ENCODE data around the gene CCDC134. TPM values are rescaled to one million over a fixed set of nuclear protein-coding genes. Genes with fewer than 3 reads are reported as not detected.

Gene CCDC134
- total RNA-seq, 1 experiment from 2014 or later = 7.9 TPM

GRCh38 chr22:41862160-41862529 lies 61.7 kb downstream of the CCDC134 start:
- H3K27me3 ChIP-seq (ENCODE audit: low read length) = no peaks in the 10 kb centered on the region
- no peak overlapping the region for H3K9ac ChIP-seq (ENCODE audit: low read length)
- no peak overlapping the region for H2AFZ ChIP-seq (ENCODE audit: low read length)
- ATAC-seq = no peak
- H3K9me2 ChIP-seq (replicated peaks; ENCODE audit: low read length) = no peaks in the 10 kb centered on the region
- intact Hi-C loops (cut with micrococcal nuclease) = no loop called here
- no peak overlapping the region for H3K4me3 ChIP-seq (ENCODE audit: low read length)
- TF ChIP-seq CTCF (conservative IDR thresholded peaks at IDR 0.05; ENCODE audit: low read depth, low read length) (no peak), EZH2phosphoT487 (IDR thresholded peaks at IDR 0.05; ENCODE audit: borderline replicate concordance, low read length) (no peak), EZH2 (IDR thresholded peaks at IDR 0.05; ENCODE audit: low read length, unreplicated experiment) (no peak)
- no peak overlapping the region for H3K27ac ChIP-seq (ENCODE audit: low read length)
- H4K20me1 ChIP-seq (ENCODE audit: low read length) = peaks cover 18% of the 10 kb centered on the region; the same call in 1 of the 2 replicates
- ChIA-PET CTCF (no interaction called here), POLR2A (ENCODE audit: unreplicated experiment) (no interaction called here)
- no peak overlapping the region for H3K4me2 ChIP-seq (ENCODE audit: low read length)
- peaks cover 54% of the 10 kb centered on the region for H3K79me2 ChIP-seq (ENCODE audit: low read length)
- no peaks in the 10 kb centered on the region for H3K9me3 ChIP-seq (ENCODE audit: low read length)
- peaks cover 2% of the 10 kb centered on the region for H3K36me3 ChIP-seq (ENCODE audit: low read depth, low read length)
- no peaks in the 10 kb centered on the region for H3F3A ChIP-seq (ENCODE audit: low read length, unreplicated experiment)
- no peak for DNase-seq
- peaks cover 17% of the 10 kb centered on the region for H3K4me1 ChIP-seq (ENCODE audit: insufficient read depth, low read length)
- no TSS peak for BruUV-seq (replicated peaks)

- H3K9me3 ChIP-seq (ENCODE audit: low read length) = no peaks in the 10 kb centered on the region
- ChIA-PET CTCF (no interaction called here), POLR2A (ENCODE audit: unreplicated experiment) (no interaction called here)
- H3K27me3 ChIP-seq (ENCODE audit: low read length) = no peaks in the 10 kb centered on the region
- intact Hi-C loops (cut with micrococcal nuclease) = no loop called here
- no peak overlapping the region for H3K4me3 ChIP-seq (ENCODE audit: low read length)
- H3K4me1 ChIP-seq (ENCODE audit: insufficient read depth, low read length) = peaks cover 14% of the 10 kb centered on the region
- no peak for TF ChIP-seq CTCF (conservative IDR thresholded peaks at IDR 0.05; ENCODE audit: low read depth, low read length)
- no peak for TF ChIP-seq EZH2phosphoT487 (IDR thresholded peaks at IDR 0.05; ENCODE audit: borderline replicate concordance, low read length)
- no peak for TF ChIP-seq EZH2 (IDR thresholded peaks at IDR 0.05; ENCODE audit: low read length, unreplicated experiment)
- H3F3A ChIP-seq (ENCODE audit: low read length, unreplicated experiment) = no peaks in the 10 kb centered on the region
- no peaks in the 10 kb centered on the region for H3K9me2 ChIP-seq (replicated peaks; ENCODE audit: low read length)
- H3K4me2 ChIP-seq (ENCODE audit: low read length) = no peak overlapping the region
- BruUV-seq (replicated peaks) = no TSS peak
- peaks cover 54% of the 10 kb centered on the region for H3K79me2 ChIP-seq (ENCODE audit: low read length)
- ATAC-seq (no peak), DNase-seq (no peak)
- H3K9ac ChIP-seq (ENCODE audit: low read length) = no peak overlapping the region
- peaks cover 16% of the 10 kb centered on the region; the same call in 1 of the 2 replicates for H4K20me1 ChIP-seq (ENCODE audit: low read length)
- H3K27ac ChIP-seq (ENCODE audit: low read length) = no peak overlapping the region
- H2AFZ ChIP-seq (ENCODE audit: low read length) = no peak overlapping the region
- peaks cover 3% of the 10 kb centered on the region for H3K36me3 ChIP-seq (ENCODE audit: low read depth, low read length)
These were observed 62.2 kb downstream of the CCDC134 start for GRCh38 chr22:41862530-41863266.

GRCh38 chr22:41863472-41863871 lies 63.0 kb downstream of the CCDC134 start:
- no TSS peak for BruUV-seq (replicated peaks)
- TF ChIP-seq CTCF (conservative IDR thresholded peaks at IDR 0.05; ENCODE audit: low read depth, low read length) = no peak
- no peak for TF ChIP-seq EZH2phosphoT487 (IDR thresholded peaks at IDR 0.05; ENCODE audit: borderline replicate concordance, low read length)
- no peak for TF ChIP-seq EZH2 (IDR thresholded peaks at IDR 0.05; ENCODE audit: low read length, unreplicated experiment)
- H3K9me3 ChIP-seq (ENCODE audit: low read length) = no peaks in the 10 kb centered on the region
- ChIA-PET POLR2A (ENCODE audit: unreplicated experiment) (no interaction called here), CTCF (no interaction called here)
- H2AFZ ChIP-seq (ENCODE audit: low read length) = no peak overlapping the region
- H4K20me1 ChIP-seq (ENCODE audit: low read length) = peaks cover 8% of the 10 kb centered on the region; the same call in 1 of the 2 replicates
- intact Hi-C loops (cut with micrococcal nuclease) = no loop called here
- no peaks in the 10 kb centered on the region for H3F3A ChIP-seq (ENCODE audit: low read length, unreplicated experiment)
- no peak for ATAC-seq
- H3K9ac ChIP-seq (ENCODE audit: low read length) = no peak overlapping the region
- H3K36me3 ChIP-seq (ENCODE audit: low read depth, low read length) = peaks cover 3% of the 10 kb centered on the region
- peaks cover 9% of the 10 kb centered on the region for H3K4me1 ChIP-seq (ENCODE audit: insufficient read depth, low read length)
- H3K27me3 ChIP-seq (ENCODE audit: low read length) = no peaks in the 10 kb centered on the region
- H3K4me2 ChIP-seq (ENCODE audit: low read length) = no peak overlapping the region
- H3K79me2 ChIP-seq (ENCODE audit: low read length) = peaks cover 47% of the 10 kb centered on the region
- H3K9me2 ChIP-seq (replicated peaks; ENCODE audit: low read length) = no peaks in the 10 kb centered on the region
- H3K27ac ChIP-seq (ENCODE audit: low read length) = no peak overlapping the region
- H3K4me3 ChIP-seq (ENCODE audit: low read length) = no peak overlapping the region
- DNase-seq = no peak
